ENCODE results near the gene SLC46A2.

DNA sequence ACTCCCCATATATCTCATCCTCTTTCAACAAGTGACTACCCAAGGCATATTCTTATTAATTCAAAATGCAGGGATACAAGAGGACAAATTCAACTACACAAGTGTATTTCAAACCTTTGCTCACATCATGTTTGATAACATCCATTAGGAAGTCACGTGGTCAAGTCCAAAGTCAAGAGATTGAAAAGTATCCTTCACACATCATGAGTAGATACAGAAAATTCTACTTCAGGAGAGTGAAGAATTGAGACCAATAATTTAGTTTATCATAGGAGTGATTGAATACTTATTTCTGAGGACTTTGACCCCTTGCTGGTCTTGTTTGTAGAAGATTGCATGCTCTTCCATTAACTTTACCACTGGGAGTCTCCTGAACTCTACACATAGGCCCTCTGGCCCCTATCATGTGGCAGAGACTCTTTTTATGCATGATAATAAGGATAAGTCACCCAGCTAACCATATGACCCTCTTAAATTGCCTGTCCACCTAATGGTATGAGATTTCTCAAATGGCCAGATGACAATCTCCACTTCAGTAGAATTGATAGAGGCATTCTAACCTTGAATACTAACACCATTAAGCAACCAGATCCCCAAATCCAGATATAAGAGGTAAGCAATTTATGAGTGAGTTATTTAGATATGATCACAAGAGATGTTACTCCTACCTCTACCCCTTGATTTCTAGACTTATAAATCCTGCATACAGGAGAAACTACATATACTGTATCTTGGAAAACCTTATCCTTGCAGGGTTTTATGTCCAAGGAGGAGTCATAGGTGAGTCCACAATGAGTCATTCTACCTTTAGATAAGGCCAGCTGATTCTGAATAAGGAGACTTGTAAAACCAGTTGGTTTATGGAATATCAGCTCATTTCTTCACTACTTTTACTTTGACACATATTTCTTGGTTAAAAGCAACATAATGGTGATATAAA, 26.6 kb upstream of the SLC46A2 start:
- TF ChIP-seq POLR2A (IDR thresholded peaks at IDR 0.05): no peak
- TF ChIP-seq, protein P1, sequence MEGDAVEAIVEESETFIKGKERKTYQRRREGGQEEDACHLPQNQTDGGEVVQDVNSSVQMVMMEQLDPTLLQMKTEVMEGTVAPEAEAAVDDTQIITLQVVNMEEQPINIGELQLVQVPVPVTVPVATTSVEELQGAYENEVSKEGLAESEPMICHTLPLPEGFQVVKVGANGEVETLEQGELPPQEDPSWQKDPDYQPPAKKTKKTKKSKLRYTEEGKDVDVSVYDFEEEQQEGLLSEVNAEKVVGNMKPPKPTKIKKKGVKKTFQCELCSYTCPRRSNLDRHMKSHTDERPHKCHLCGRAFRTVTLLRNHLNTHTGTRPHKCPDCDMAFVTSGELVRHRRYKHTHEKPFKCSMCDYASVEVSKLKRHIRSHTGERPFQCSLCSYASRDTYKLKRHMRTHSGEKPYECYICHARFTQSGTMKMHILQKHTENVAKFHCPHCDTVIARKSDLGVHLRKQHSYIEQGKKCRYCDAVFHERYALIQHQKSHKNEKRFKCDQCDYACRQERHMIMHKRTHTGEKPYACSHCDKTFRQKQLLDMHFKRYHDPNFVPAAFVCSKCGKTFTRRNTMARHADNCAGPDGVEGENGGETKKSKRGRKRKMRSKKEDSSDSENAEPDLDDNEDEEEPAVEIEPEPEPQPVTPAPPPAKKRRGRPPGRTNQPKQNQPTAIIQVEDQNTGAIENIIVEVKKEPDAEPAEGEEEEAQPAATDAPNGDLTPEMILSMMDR (IDR thresholded peaks at IDR 0.05): no peak

All from suprapubic skin (tissue), 3 donors.